A549 treated with AZD2906 at 1 μM for 4 hours (cell line): ENCODE data around the gene PPM1G. TPM values are rescaled to one million over a fixed set of nuclear protein-coding genes. Genes with fewer than 3 reads are reported as not detected.

Experiments
- total RNA-seq: library from RNA; stranded (reverse); fragments of 200-300 nt; extraction: Qiagen RNA extraction; gene quantifications from 5 replicates; pipeline ENCODE4 v1.2.3, GENCODE V29; 2022

The PPM1G gene
- total RNA-seq = 156 to 166 TPM (median 158 TPM) in 5 replicates

GRCh38 chr2:27409321-27410073 lies at the start of gene PPM1G:
PPM1G (minus strand) TSS chr2:27409591; CDS start chr2:27409422, 169 bp downstream.

GRCh38 chr2:27441958-27442919 lies 32.8 kb upstream of the PPM1G start, which contains the start of gene KRTCAP3:
KRTCAP3 (plus strand) TSS chr2:27442381; CDS start chr2:27442413, 32 bp downstream.

DNA sequence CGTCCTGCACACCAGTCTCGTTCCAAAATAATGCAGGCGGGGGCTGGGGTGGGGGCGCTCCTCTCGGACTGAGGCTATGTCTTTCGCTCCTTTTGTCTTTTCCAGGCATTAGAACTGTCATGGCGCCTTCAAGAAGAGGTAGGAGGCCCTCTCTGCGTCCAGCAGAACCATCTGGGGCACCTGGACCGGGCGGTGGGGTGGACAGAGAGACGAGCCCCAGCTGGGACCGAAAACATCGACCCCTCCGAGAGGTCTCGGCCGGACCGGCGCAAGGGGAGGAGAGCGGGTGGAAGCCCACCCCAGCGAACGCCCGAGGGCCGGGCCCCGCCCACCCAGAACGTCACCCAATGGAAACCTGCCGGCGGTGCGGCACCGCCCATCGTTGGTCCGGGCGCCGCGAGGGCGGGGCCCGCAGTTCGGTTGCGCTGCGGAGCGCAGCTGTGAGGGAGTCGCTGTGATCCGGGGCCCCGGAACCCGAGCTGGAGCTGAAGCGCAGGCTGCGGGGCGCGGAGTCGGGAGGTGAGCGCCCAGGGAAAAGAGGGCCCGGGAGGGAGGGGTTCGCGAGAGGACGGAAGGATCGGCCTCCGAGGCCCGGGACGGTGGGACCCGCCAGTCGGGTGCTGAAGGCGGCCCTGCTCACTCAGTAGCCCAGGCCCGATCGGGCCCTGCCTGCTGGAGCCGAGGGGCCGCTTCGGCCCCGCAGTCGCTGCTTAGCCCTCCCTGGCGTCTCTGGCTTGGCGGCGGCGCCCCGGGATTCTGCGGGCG lies 19.0 kb upstream of the PPM1G start, which contains the start of gene NRBP1:
NRBP1 (plus strand) TSS at position 419 of the 765 bp plus-strand sequence. CDS start 4,643 bp downstream, outside the sequence.

GRCh38 chr2:27380626-27381545 lies 28.5 kb downstream of the PPM1G start, which contains the start of gene ZNF513:
ZNF513 (minus strand) TSS chr2:27380734; CDS start chr2:27380526, 208 bp downstream.

GRCh38 chr2:27370026-27370815 lies 39.2 kb downstream of the PPM1G start, which contains the start of the genes EIF2B4 and SNX17:
EIF2B4 (minus strand) TSS chr2:27370338; CDS start chr2:27370314, 24 bp downstream.
SNX17 (plus strand) TSS chr2:27370616; CDS start chr2:27370744, 128 bp downstream.

GRCh38 chr2:27356382-27357181 lies 52.8 kb downstream of the PPM1G start, which contains the start of gene GTF3C2:
GTF3C2 (minus strand) TSS chr2:27356764; CDS start chr2:27343554, 13,210 bp downstream.

Other genes starting within 250 kb of the PPM1G start
- gene ATRAID, start 197.6 kb downstream of the PPM1G start, total RNA-seq = 211 to 221 TPM (median 213 TPM) in 5 replicates
- 56.8 to 66.0 TPM (median 63.6 TPM) in 5 replicates for gene SLC5A6, start 197.3 kb downstream of the PPM1G start, total RNA-seq
- 49.7 to 63.9 TPM (median 61.7 TPM) in 5 replicates for gene CAD, start 192.2 kb downstream of the PPM1G start, total RNA-seq
- 2.6 to 3.4 TPM (median 3.2 TPM) in 5 replicates for gene SLC30A3, start 146.5 kb downstream of the PPM1G start, total RNA-seq
- not detected in 5 replicates for gene DNAJC5G, start 134.2 kb downstream of the PPM1G start, total RNA-seq
- 0.82 to 1.2 TPM (median 0.95 TPM) in 5 replicates for gene TRIM54, start 127.2 kb downstream of the PPM1G start, total RNA-seq
- 1.2 to 2.5 TPM (median 1.8 TPM) in 5 replicates for gene UCN, start 101.1 kb downstream of the PPM1G start, total RNA-seq
- gene MPV17, start 86.5 kb downstream of the PPM1G start, total RNA-seq = 71.0 to 91.6 TPM (median 84.4 TPM) in 5 replicates
- gene GTF3C2, start 52.8 kb downstream of the PPM1G start, total RNA-seq = 56.0 to 61.4 TPM (median 59.5 TPM) in 5 replicates
- gene EIF2B4, start 39.3 kb downstream of the PPM1G start, total RNA-seq = 52.8 to 60.6 TPM (median 55.7 TPM) in 5 replicates
- gene SNX17, start 39.0 kb downstream of the PPM1G start, total RNA-seq = 135 to 144 TPM (median 142 TPM) in 5 replicates
- 11.8 to 14.7 TPM (median 13.8 TPM) in 5 replicates for gene ZNF513, start 28.9 kb downstream of the PPM1G start, total RNA-seq
- 122 to 134 TPM (median 129 TPM) in 5 replicates for gene NRBP1, start 19.0 kb upstream of the PPM1G start, total RNA-seq
- gene KRTCAP3, start 32.8 kb upstream of the PPM1G start, total RNA-seq = 0.47 to 0.72 TPM (median 0.61 TPM) in 4 of 5 replicates, not detected in the other
- gene IFT172, start 80.2 kb upstream of the PPM1G start, total RNA-seq = 7.7 to 8.7 TPM (median 8.3 TPM) in 5 replicates
- 4.2 to 5.4 TPM (median 4.5 TPM) in 5 replicates for gene FNDC4, start 85.6 kb upstream of the PPM1G start, total RNA-seq
- 0.10 to 0.42 TPM (median 0.32 TPM) in 5 replicates for gene GCKR, start 87.2 kb upstream of the PPM1G start, total RNA-seq
- gene ZNF512, start 173.5 kb upstream of the PPM1G start, total RNA-seq = 14.8 to 19.7 TPM (median 17.7 TPM) in 5 replicates
- 3.4 to 4.4 TPM (median 4.0 TPM) in 5 replicates for gene CCDC121, start 219.4 kb upstream of the PPM1G start, total RNA-seq
- gene GPN1, start 219.5 kb upstream of the PPM1G start, total RNA-seq = 54.7 to 64.0 TPM (median 56.6 TPM) in 5 replicates